GOT3 (cell line): ENCODE data around the gene TNIK.
"Not testable (repeated sequence)": the region's sequence is repeated elsewhere in the genome, so short reads cannot be mapped to it uniquely, and the experiment has no call there.

ENCODE experiments used
- DNase-seq: peaks from one replicate; lab custom pipeline; 2025; ENCODE audit warnings: mixed read lengths; lab: John Stamatoyannopoulos, UW

The TNIK gene

GRCh38 chr3:171125010-171125409, 335.2 kb downstream of the TNIK start:
- no peak for DNase-seq

GRCh38 chr3:171123915-171124314, 336.3 kb downstream of the TNIK start:
- no peak for DNase-seq

GRCh38 chr3:171122861-171123260, 337.3 kb downstream of the TNIK start:
- no peak for DNase-seq

- no peak for DNase-seq
These were observed 338.0 kb downstream of the TNIK start for GRCh38 chr3:171122240-171122639.

GRCh38 chr3:171121801-171122200, 338.4 kb downstream of the TNIK start:
- no peak for DNase-seq

GRCh38 chr3:171119402-171119801, 340.8 kb downstream of the TNIK start:
- DNase-seq, result not testable (repeated sequence)

GRCh38 chr3:171118993-171119392, 341.2 kb downstream of the TNIK start:
- not testable (repeated sequence) for DNase-seq

GRCh38 chr3:171116824-171117395, 343.3 kb downstream of the TNIK start:
- no peak for DNase-seq

- no peak for DNase-seq
These were observed 343.8 kb downstream of the TNIK start for GRCh38 chr3:171116365-171116764.

GRCh38 chr3:171115667-171116066, 344.5 kb downstream of the TNIK start:
- DNase-seq, result no peak

GRCh38 chr3:171113716-171114115, 346.5 kb downstream of the TNIK start:
- DNase-seq, result no peak

GRCh38 chr3:171110715-171111114, 349.5 kb downstream of the TNIK start:
- DNase-seq, result no peak

- DNase-seq, result no peak
These were observed 352.1 kb downstream of the TNIK start for GRCh38 chr3:171108066-171108465.

GRCh38 chr3:171103185-171103584, 357.0 kb downstream of the TNIK start:
- DNase-seq, result no peak

GRCh38 chr3:171101982-171102641, 358.1 kb downstream of the TNIK start:
- DNase-seq, result no peak

GRCh38 chr3:171099911-171100310, 360.3 kb downstream of the TNIK start:
- no peak for DNase-seq

GRCh38 chr3:171095063-171095462, 365.1 kb downstream of the TNIK start:
- no peak for DNase-seq

GRCh38 chr3:171094411-171094810, 365.8 kb downstream of the TNIK start:
- no peak for DNase-seq

GRCh38 chr3:171093462-171093861, 366.7 kb downstream of the TNIK start:
- no peak for DNase-seq

- no peak for DNase-seq
These were observed 367.7 kb downstream of the TNIK start for GRCh38 chr3:171092467-171092911.

- no peak for DNase-seq
These were observed 369.9 kb downstream of the TNIK start for GRCh38 chr3:171090321-171090720.

GRCh38 chr3:171088964-171089754, 371.0 kb downstream of the TNIK start:
- no peak for DNase-seq

GRCh38 chr3:171088496-171088895, 371.7 kb downstream of the TNIK start:
- DNase-seq, result no peak
